ENCODE results near the gene HAND2.

Gene HAND2

GRCh38 chr4:173547889-173548288 is 17.9 kb upstream of the HAND2 start:
- no peak for TF ChIP-seq CTCF (IDR thresholded peaks at IDR 0.05; ENCODE audit: control insufficient read depth, extremely low read depth, insufficient read depth)
- no peak for DNase-seq (ENCODE audit: low read depth)
- H3K4me3 ChIP-seq (ENCODE audit: low read depth, low read length): no peak overlapping the region

GRCh38 chr4:173546776-173547175 is 16.7 kb upstream of the HAND2 start:
- no peak for TF ChIP-seq CTCF (IDR thresholded peaks at IDR 0.05; ENCODE audit: control insufficient read depth, extremely low read depth, insufficient read depth)
- no peak overlapping the region for H3K4me3 ChIP-seq (ENCODE audit: low read depth, low read length)
- no peak for DNase-seq (ENCODE audit: low read depth)

- H3K4me3 ChIP-seq (ENCODE audit: low read depth, low read length): no peak overlapping the region
- DNase-seq (ENCODE audit: low read depth): no peak
- TF ChIP-seq CTCF (IDR thresholded peaks at IDR 0.05; ENCODE audit: control insufficient read depth, extremely low read depth, insufficient read depth): no peak
These were observed 15.4 kb upstream of the HAND2 start for GRCh38 chr4:173545440-173545839.

- DNase-seq (ENCODE audit: low read depth): no peak
- no peak overlapping the region for H3K4me3 ChIP-seq (ENCODE audit: low read depth, low read length)
- TF ChIP-seq CTCF (IDR thresholded peaks at IDR 0.05; ENCODE audit: control insufficient read depth, extremely low read depth, insufficient read depth): no peak
These were observed 13.2 kb upstream of the HAND2 start for GRCh38 chr4:173543266-173543665.

- no peak overlapping the region for H3K4me3 ChIP-seq (ENCODE audit: low read depth, low read length)
- DNase-seq (ENCODE audit: low read depth): no peak
- no peak for TF ChIP-seq CTCF (IDR thresholded peaks at IDR 0.05; ENCODE audit: control insufficient read depth, extremely low read depth, insufficient read depth)
These were observed 10.0 kb upstream of the HAND2 start for GRCh38 chr4:173539986-173540385.

- TF ChIP-seq CTCF (IDR thresholded peaks at IDR 0.05; ENCODE audit: control insufficient read depth, extremely low read depth, insufficient read depth): no peak
- DNase-seq (ENCODE audit: low read depth): no peak
- no peak overlapping the region for H3K4me3 ChIP-seq (ENCODE audit: low read depth, low read length)
These were observed 8.9 kb upstream of the HAND2 start for GRCh38 chr4:173538909-173539445.

- no peak for TF ChIP-seq CTCF (IDR thresholded peaks at IDR 0.05; ENCODE audit: control insufficient read depth, extremely low read depth, insufficient read depth)
- no peak overlapping the region for H3K4me3 ChIP-seq (ENCODE audit: low read depth, low read length)
- DNase-seq (ENCODE audit: low read depth): peak; percentile 21
These were observed 8.3 kb upstream of the HAND2 start for GRCh38 chr4:173538148-173538908.

Data from LNCaP clone FGC (cell line).